Breast epithelium (tissue), 4 donors: ENCODE measurements around the gene CALN1. TPM values are rescaled to one million over a fixed set of nuclear protein-coding genes. Genes with fewer than 3 reads are reported as not detected.

Source experiments
- DNase-seq, 2 donors: peaks; one replicate each; pipeline ENCODE4 v3.0.0-alpha.2; 2019; ENCODE audit warnings: low spot score in 2 of 2
- H3K27ac ChIP-seq, 2 donors: fragments of 200-600 bp; sonication (generic) in 1 of 2; one replicate each; pipeline ENCODE4 v1.5.1; 2016 to 2019; ENCODE audit warnings: mild to moderate bottlenecking in 1 of 2
- H3K27me3 ChIP-seq, 2 donors: fragments of 200-600 bp; sonication (generic) in 1 of 2; one replicate each; pipeline versions ENCODE4 v1.5.1 to v1.6.0; 2017 to 2019; ENCODE audit warnings: control low read depth in 1 of 2, mild to moderate bottlenecking in 1 of 2
- H3K36me3 ChIP-seq: fragments of 200-600 bp; one replicate; pipeline ENCODE4 v1.5.1; 2019
- H3K4me1 ChIP-seq, 2 donors: fragments of 200-600 bp; sonication (generic); one replicate each; pipeline ENCODE4 v1.5.1; 2016 to 2019; ENCODE audit warnings: control low read depth in 1 of 2
- H3K4me3 ChIP-seq, 3 donors: fragments of 200-600 bp; sonication (generic); 1 replicate in 2 of 3; 2 replicates in 1 of 3; pipeline ENCODE4 v1.5.1; 2016 to 2019; ENCODE audit warnings: mild to moderate bottlenecking in 3 of 3, moderate library complexity in 2 of 3
- H3K9me3 ChIP-seq, 2 donors: fragments of 200-600 bp; sonication (generic) in 1 of 2; one replicate each; pipeline ENCODE4 v1.5.1; 2016 to 2019; ENCODE audit warnings: control low read depth in 1 of 2
- CTCF ChIP-seq, 3 donors: fragments of 450-650 bp; IDR thresholded peaks; one replicate each; pipeline ENCODE4 v1.5.1; 2016 to 2017; ENCODE audit warnings: antibody characterized with exemption in 3 of 3, mild to moderate bottlenecking in 3 of 3, moderate library complexity in 3 of 3
- POLR2A ChIP-seq: fragments of 450-650 bp; IDR thresholded peaks from one replicate; pipeline ENCODE4 v1.6.1; 2016; ENCODE audit warnings: antibody characterized with exemption, mild to moderate bottlenecking, moderate library complexity
- POLR2AphosphoS5 ChIP-seq, 3 donors: sonication (generic); formaldehyde crosslinking; IDR thresholded peaks; one replicate each; pipeline ENCODE4 v1.6.1; 2017; ENCODE audit warnings: antibody characterized with exemption in 3 of 3
- intact Hi-C: fragments of 100-400 bp; cut with DNase I; formaldehyde crosslinking; loops from one replicate; pipeline ENCODE4 v1.15.1; 2023; ENCODE audit warnings: low total_unique reads
- total RNA-seq, 3 donors: library from RNA; depleted of rRNA; stranded (reverse); fragments of >200 nt; gene quantifications; one replicate each; pipeline ENCODE4 v1.1.0, GENCODE V29; 2016

The CALN1 gene
- total RNA-seq, 3 donors from 2014 or later: under 0.01 to 0.33 (median 0.15) TPM

GRCh38 chr7:71768450-71768849 is 643.7 kb downstream of the CALN1 start:
- TF ChIP-seq POLR2A (no peak), CTCF (IDR thresholded peaks at IDR 0.05) (no peak), POLR2AphosphoS5 (IDR thresholded peaks at IDR 0.05) (no peak)
- H3K27ac ChIP-seq: no peak overlapping the region
- no peaks in the 10 kb centered on the region for H3K27me3 ChIP-seq
- intact Hi-C loops: no loop called here
- H3K4me3 ChIP-seq: no peak overlapping the region
- H3K36me3 ChIP-seq: no peaks in the 10 kb centered on the region
- H3K9me3 ChIP-seq: no peaks in the 10 kb centered on the region
- no peak for DNase-seq
- no peaks in the 10 kb centered on the region for H3K4me1 ChIP-seq

GRCh38 chr7:71766016-71766415 is 646.1 kb downstream of the CALN1 start:
- H3K27me3 ChIP-seq: no peaks in the 10 kb centered on the region
- no peak overlapping the region for H3K4me3 ChIP-seq
- H3K27ac ChIP-seq: no peak overlapping the region
- H3K36me3 ChIP-seq: no peaks in the 10 kb centered on the region
- intact Hi-C loops: no loop called here
- no peak for DNase-seq
- peaks cover 3 to 21% of the 10 kb centered on the region in 2 donors for H3K9me3 ChIP-seq
- H3K4me1 ChIP-seq: no peaks in the 10 kb centered on the region
- TF ChIP-seq POLR2A: no peak
- no peak for TF ChIP-seq POLR2AphosphoS5 (IDR thresholded peaks at IDR 0.05)
- no peak for TF ChIP-seq CTCF (IDR thresholded peaks at IDR 0.05)

- Histone ChIP-seq H3K4me1 (no peaks in the 10 kb centered on the region), H3K27ac (no peak overlapping the region), H3K4me3 (no peak overlapping the region), H3K27me3 (no peaks in the 10 kb centered on the region), H3K9me3 (peaks cover 3 to 37% of the 10 kb centered on the region in 2 donors), H3K36me3 (no peaks in the 10 kb centered on the region)
- intact Hi-C loops: no loop called here
- no peak for DNase-seq
- TF ChIP-seq CTCF (IDR thresholded peaks at IDR 0.05): no peak
- TF ChIP-seq POLR2A: no peak
- no peak for TF ChIP-seq POLR2AphosphoS5 (IDR thresholded peaks at IDR 0.05)
Measured at GRCh38 chr7:71761336-71761735, 650.8 kb downstream of the CALN1 start.

GRCh38 chr7:71754828-71755227 is 657.3 kb downstream of the CALN1 start:
- DNase-seq: no peak
- Histone ChIP-seq H3K9me3 (peaks cover 0 to 21% of the 10 kb centered on the region in 2 donors), H3K27me3 (peaks cover 0 to 20% of the 10 kb centered on the region in 2 donors), H3K4me3 (no peak overlapping the region), H3K27ac (no peak overlapping the region), H3K4me1 (no peaks in the 10 kb centered on the region), H3K36me3 (no peaks in the 10 kb centered on the region)
- intact Hi-C loops: no loop called here
- TF ChIP-seq CTCF (IDR thresholded peaks at IDR 0.05) (no peak), POLR2AphosphoS5 (IDR thresholded peaks at IDR 0.05) (no peak), POLR2A (no peak)

GRCh38 chr7:71753956-71754664 is 658.0 kb downstream of the CALN1 start:
- peaks cover 0 to 20% of the 10 kb centered on the region in 2 donors for H3K27me3 ChIP-seq
- intact Hi-C loops: no loop called here

More at GRCh38 chr7:71753956-71754664, 658.0 kb downstream of the CALN1 start:
- TF ChIP-seq CTCF (IDR thresholded peaks at IDR 0.05) (no peak), POLR2A (no peak), POLR2AphosphoS5 (IDR thresholded peaks at IDR 0.05) (no peak)
- no peak for DNase-seq
- H3K36me3 ChIP-seq: no peaks in the 10 kb centered on the region
- no peak overlapping the region for H3K4me3 ChIP-seq
- H3K4me1 ChIP-seq: no peaks in the 10 kb centered on the region
- H3K9me3 ChIP-seq: peaks cover 0 to 21% of the 10 kb centered on the region in 2 donors
- H3K27ac ChIP-seq: no peak overlapping the region
